NOMO-1 treated with DMSO at 0.1 percent for 48 hours (cell line): Measurements from ENCODE around the gene LTBP3.

Source experiments
- DNase-seq: peaks from one replicate; lab custom pipeline; 2025; ENCODE audit not compliant: unreplicated experiment; lab: John Stamatoyannopoulos, UW

LTBP3 gene

GRCh38 chr11:65558002-65558929 is at the start of gene LTBP3:
Gene LTBP3, minus strand, starts transcription at chr11:65558359. Its CDS starts 400 bp downstream, at chr11:65557959.
- peak; percentile 44 for DNase-seq

DNA sequence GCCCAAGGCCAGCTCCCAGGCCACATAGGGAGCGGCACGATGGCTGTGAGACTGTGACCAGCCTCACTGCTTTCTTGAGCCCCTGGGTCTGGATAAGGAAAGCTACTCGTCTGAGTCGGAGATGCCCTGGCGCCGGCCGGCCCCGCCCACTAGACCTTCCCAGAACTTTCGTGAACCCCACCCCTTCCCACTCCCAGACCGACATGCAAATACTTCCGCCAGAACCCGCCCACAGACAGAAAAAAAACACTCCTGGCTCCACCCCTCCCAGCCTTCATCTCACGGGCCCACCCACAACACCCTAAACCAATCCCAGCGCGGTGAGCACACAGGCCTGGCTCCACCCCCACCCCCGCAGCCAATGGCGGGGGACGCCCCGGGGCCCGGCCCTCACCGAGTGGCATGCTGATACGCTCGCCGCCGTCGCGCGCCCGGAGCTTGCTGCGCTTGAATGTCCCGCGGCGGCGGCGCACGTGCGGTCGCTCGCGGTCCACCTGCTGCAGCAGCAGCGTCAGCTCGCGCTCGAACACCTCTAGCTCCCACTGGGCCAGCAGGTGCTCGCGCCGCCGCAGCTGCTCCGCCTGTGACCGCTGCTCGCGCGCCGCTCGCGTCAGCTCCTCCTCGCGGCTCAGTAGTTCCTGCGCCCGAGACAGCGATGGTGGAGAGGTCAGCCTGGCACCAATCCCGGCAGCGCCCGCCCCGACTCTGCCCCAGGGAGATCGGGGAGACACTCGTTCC is 48.9 kb upstream of the LTBP3 start:
- no peak for DNase-seq

- no peak for DNase-seq
These were observed 46.1 kb upstream of the LTBP3 start for GRCh38 chr11:65604258-65604657.

DNA sequence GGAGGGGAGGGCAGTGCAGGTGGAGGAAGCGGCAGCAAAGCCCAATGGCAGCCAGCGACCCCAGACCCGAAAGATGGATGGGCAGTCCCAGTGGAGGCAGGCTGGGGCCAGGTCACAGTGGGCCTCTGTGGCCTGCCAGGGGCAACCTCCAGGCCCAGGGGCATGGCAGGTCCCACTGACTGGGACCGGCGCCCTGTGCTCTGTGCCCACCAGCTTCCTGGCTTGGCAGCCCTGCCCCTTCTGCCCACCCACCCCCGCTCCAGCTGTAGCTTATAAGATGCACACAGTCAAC is 41.7 kb upstream of the LTBP3 start:
- DNase-seq: no peak

DNA sequence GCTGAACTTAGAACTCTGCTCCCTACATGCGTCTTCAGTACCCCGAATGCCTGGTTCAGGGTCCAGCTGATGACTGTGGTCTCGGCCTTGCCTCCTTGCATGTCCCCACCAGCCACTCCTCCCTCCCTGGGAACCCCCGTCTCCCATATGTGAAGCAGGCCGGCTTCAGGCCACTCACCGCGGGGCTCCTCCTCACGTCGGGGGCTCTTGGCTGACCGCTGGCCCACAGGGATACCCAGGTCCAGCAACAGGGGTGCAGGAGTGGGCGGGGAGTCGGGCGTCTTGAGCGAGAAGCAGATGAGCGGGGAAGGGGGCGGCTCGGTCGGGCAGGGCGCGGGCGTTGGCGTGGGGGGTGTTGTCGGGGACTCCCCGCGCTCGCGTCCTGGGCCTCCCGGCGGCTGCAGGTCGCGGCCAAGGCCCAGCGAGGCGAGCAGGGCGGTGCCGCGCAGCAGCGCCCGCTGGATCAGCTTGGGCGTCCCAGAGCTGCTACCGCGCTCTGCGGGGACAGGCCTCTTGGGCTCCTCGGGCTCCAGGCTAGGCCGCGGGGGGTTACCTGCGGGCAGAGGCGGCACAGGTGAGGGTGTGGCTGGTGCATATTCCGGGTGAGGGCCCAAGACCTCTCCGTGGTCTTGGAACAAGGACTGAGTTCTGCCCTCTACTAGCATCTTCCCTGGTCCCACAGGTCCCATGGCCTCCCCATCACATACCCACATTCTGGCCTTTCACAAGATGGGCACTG is 41.2 kb upstream of the LTBP3 start:
- DNase-seq: no peak

DNA sequence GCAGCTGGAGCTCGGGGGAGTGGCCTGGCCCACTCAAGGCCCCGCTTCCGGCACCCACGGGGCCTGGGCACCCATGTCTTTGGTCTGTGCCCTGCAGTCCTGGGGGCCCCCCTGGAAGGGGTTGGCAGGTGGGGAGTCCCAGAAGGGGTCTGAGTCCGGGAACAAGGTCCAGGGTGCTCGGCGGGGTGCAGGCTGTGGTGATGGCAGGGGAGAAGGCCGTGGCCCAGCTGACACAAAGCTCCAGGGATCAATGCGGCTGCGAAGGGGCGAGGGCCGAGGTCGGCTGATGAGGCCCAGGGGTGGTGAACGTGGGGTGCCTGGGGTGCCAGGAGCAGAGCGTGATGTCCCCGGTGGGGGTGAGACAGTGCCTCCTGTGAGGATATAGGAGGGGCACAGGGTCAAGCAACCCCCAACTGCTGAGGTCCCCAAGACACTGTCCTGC is 40.1 kb upstream of the LTBP3 start:
- no peak for DNase-seq

GRCh38 chr11:65596520-65596919 is 38.4 kb upstream of the LTBP3 start:
- no peak for DNase-seq

GRCh38 chr11:65595543-65596281 is 37.6 kb upstream of the LTBP3 start, which contains the start of gene KCNK7:
Gene KCNK7, minus strand, starts transcription at chr11:65595800. Its CDS starts 28 bp downstream, at chr11:65595772.
- DNase-seq: no peak

GRCh38 chr11:65595131-65595530 is 37.0 kb upstream of the LTBP3 start:
- DNase-seq: no peak

- DNase-seq: peak; percentile 9
These were observed 35.6 kb upstream of the LTBP3 start for GRCh38 chr11:65593518-65594414.

GRCh38 chr11:65592858-65593517 is 34.8 kb upstream of the LTBP3 start:
- DNase-seq: no peak

DNA sequence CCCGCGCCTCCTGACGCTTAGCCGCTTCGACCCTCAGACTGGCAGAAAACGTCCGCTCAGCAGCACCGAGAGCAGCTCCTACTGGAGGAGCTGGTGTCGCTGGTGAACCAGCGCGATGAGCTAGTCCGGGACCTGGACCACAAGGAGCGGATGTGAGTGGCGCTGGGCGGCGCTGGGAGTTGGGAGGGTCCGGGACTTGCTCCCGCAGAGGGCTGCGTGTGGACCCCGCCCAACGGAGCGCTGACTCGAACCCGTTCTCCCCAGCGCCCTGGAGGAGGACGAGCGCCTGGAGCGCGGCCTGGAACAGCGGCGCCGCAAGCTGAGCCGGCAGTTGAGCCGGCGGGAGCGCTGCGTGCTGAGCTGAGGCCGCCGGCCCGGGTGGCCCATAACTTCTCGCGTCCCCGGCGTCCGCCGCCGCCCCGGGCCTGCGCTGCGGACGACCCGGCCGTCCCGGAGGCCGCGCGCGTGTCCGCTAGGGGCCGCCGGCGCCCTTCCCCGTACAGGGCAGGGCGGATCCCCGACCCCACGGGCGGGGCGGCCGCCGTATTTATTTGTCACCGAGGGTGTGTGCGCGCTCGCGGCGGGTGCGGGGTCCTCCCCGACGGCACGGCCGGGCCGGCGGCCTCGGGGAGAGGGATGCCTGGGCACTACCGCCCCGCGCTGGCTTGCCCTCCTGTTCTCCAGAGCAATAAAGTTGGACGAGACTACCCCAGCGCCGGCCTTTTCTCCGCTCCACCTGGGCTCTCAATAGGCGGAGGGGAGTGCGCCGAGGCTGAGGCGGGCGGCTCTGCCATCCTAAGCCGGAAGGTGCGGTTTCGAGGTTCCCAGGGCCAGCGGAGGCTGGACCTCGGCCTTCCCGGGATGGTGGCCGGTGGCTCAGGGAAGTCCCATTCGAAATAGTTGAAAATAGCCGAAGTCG is 34.0 kb upstream of the LTBP3 start:
- no peak for DNase-seq

DNA sequence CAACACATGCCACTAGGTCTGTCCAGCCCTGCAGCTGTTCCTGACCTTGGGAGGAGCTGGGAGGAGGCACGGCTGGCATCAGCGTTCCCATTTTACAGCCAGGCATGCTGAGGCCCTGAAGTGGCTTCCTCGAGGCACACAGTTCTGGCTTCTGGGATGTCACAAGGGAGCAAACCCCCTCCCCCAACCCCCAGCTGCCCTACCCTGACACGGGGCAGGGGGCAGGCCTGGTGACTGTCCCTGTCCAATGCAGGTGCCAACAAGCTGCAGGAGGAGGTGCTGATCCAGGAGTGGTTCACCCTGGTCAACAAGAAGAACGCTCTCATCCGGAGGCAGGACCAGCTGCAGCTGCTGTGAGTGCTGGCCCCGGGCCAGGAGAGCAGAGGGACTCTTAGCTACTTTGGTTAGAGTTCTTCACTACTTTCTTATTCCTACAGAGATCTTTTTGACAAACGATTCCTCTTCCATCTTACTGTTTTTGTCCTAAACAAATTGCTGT is 32.1 kb upstream of the LTBP3 start:
- DNase-seq: no peak

DNA sequence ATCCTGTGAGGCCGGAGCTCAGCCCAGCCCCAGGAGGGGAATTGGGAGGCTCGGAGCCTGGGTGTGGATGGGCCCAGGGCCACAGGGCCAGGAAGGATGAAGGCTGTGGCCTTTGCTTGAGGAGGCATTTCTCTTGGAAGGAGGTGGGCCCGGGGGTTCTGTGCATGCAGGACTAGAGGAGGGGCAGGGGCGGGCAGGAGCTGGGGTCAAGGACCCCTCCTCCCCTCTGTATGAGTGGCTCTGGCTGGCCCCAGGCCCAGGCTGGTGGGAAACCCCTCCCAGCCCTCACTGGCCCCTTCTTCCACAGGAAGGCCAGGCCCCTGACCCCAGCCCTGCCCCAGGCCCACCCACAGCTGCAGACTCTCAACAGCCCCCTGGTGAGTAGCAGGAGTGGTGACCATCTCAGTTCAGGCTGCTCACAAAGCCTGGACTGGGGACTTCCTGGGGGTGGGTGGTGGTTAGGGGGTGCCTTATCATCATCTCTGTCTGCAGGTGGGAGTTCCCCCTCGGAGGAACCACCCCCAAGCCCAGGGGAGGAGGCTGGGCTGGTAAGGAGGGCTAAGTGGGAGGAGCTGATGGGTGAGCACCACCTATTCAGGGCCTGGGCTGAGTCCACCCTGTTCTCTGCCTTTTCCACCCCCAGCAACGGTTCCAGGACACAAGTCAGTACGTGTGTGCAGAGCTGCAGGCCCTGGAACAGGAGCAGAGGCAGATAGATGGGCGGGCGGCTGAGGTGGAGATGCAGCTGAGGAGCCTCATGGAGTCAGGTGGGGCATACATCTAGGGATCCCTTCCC is 31.5 kb upstream of the LTBP3 start:
- no peak for DNase-seq

DNA sequence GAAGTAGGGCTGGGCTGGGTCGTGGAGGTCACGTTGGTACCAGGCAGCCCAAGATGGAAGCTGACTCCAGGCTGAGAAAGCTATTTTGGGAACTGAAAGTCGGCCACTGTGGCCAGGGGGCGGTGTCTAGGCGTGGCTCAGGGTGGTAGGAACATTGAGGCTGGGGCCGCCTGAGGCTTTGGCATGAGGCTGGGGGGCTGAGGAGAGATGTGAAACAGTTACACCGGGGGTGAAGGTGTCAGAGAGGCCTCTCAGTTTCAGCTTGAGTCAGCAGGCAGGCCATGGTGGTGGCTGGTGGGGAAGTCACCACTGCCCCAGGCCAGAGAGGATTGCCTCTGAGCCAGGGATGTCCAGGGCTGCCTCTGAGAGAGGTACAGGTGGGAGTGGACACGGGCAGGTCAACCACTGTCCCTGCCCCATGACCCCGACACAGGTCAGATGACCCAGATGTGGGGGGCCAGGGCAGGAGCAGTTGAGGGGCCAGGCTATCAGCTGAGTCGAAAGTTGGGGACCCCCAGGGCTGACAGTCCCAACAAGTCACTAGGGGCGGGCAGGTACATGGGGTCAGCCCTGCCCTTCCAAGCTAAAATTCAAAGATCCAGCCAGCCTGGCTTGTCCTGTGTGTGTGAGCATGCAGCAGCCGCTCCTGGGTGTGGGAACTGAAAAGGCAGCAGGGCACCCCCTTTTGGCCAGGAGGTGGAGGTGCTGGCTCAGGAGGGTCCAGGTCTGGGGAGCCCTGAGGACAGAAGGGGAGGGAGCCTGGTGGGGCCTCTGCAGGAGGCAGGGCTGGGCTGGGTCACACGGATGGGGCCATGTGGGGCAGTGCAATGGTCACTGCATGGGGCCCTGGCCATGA is 30.3 kb upstream of the LTBP3 start:
- peak; percentile 66 for DNase-seq

DNA sequence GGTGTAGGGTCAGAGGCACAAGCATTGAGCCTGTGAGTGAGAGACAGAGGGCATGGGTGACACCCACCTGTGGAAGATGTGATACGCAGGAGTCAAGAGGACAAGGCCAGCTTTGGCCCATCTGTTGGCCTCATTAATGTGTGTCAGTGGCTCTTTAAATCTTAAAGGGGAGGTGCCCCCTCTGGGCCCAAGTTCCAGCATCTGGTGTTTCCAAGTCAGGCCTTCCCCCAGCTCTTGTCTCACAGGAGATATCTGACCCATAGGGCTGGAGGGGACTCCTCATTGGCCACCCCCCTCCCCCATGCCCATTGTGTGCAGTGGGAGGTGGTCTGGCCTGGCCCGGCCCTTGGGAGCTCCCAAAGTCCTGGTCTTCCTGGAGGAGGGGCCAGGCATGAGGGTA is 28.5 kb upstream of the LTBP3 start:
- DNase-seq: no peak
